HG03571 (cell line): ENCODE measurements around the gene HFE.
A peak's percentile ranks its signal among the peaks of the same experiment; 100 is the strongest.
"Not testable (repeated sequence)": the region's sequence is repeated elsewhere in the genome, so short reads cannot be mapped to it uniquely, and the experiment has no call there.

Experiments used
- ATAC-seq: cut with Tn5 transposase; IDR thresholded peaks from one replicate; pipeline ENCODE4 v1.9.1; 2021; ENCODE audit not compliant: unreplicated experiment

The HFE gene

GRCh38 chr6:26059941-26060340, 27.3 kb upstream of the HFE start:
- no peak for ATAC-seq

GRCh38 chr6:26064619-26065257, 22.5 kb upstream of the HFE start:
- no peak for ATAC-seq

- ATAC-seq, result peak; percentile 90
Measured at GRCh38 chr6:26065952-26066380, 21.3 kb upstream of the HFE start.

GRCh38 chr6:26067367-26067766, 19.9 kb upstream of the HFE start:
- ATAC-seq, result no peak

- no peak for ATAC-seq
Measured at GRCh38 chr6:26068036-26068435, 19.2 kb upstream of the HFE start.

- ATAC-seq, result no peak
Measured at GRCh38 chr6:26071135-26071534, 16.1 kb upstream of the HFE start.

GRCh38 chr6:26075063-26075717, 12.0 kb upstream of the HFE start:
- ATAC-seq, result no peak

GRCh38 chr6:26078066-26078465, 9.2 kb upstream of the HFE start:
- ATAC-seq, result not testable (repeated sequence)

- ATAC-seq, result not testable (repeated sequence)
Measured at GRCh38 chr6:26081096-26081495, 6.1 kb upstream of the HFE start.

GRCh38 chr6:26086211-26086610, 1.0 kb upstream of the HFE start:
- ATAC-seq, result no peak

- no peak for ATAC-seq
Measured at GRCh38 chr6:26088344-26088743, 1.1 kb downstream of the HFE start.

GRCh38 chr6:26089272-26089671, 2.0 kb downstream of the HFE start:
- ATAC-seq, result no peak

GRCh38 chr6:26092443-26092842, 5.2 kb downstream of the HFE start:
- ATAC-seq, result no peak

GRCh38 chr6:26094036-26094435, 6.8 kb downstream of the HFE start:
- no peak for ATAC-seq

GRCh38 chr6:26097268-26097875, 10.1 kb downstream of the HFE start:
- no peak for ATAC-seq

GRCh38 chr6:26103141-26103769, 16.0 kb downstream of the HFE start:
- peak; percentile 77 for ATAC-seq

GRCh38 chr6:26103770-26104456, 16.7 kb downstream of the HFE start:
- ATAC-seq, result peak; percentile 86

GRCh38 chr6:26104457-26105108, 17.4 kb downstream of the HFE start:
- no peak for ATAC-seq

- no peak for ATAC-seq
Measured at GRCh38 chr6:26105109-26105730, 18.0 kb downstream of the HFE start.

GRCh38 chr6:26105842-26106241, 18.6 kb downstream of the HFE start:
- no peak for ATAC-seq
